SK-N-SH (cell line): ENCODE results near the gene BTBD9. TPM values are rescaled to one million over a fixed set of nuclear protein-coding genes. Genes with fewer than 3 reads are reported as not detected.
"Not testable (repeated sequence)": the region's sequence is repeated elsewhere in the genome, so short reads cannot be mapped to it uniquely, and the experiment has no call there.

Experiments used
- CTCF ChIA-PET: fragments of 300-600, 350-600 bp; formaldehyde crosslinking; extraction: SDS; loops from one replicate; lab custom pipeline; 2021; lab: Yijun Ruan, JAX
- POLR2A ChIA-PET: fragments of 350-600 bp; sonication (Branson Sonifier 250); formaldehyde crosslinking; extraction: SDS; loops from one replicate; lab custom pipeline; 2020; ENCODE audit warnings: antibody characterized with exemption, inconsistent platforms; lab: Yijun Ruan, JAX
- DNase-seq: peaks from one replicate; pipeline ENCODE4 v3.0.0; 2012
- H2AFZ ChIP-seq: fragments of 200-600 bp; sonication (generic); 2 replicates; pipeline ENCODE4 v1.8.1; 2016; ENCODE audit warnings: antibody characterized with exemption, mild to moderate bottlenecking, low read depth
- H3F3A ChIP-seq: fragments of 200-600 bp; sonication (generic); replicated peaks from 2 replicates; pipeline ENCODE3; 2016; ENCODE audit warnings: antibody characterized with exemption, mild to moderate bottlenecking; ENCODE audit not compliant: insufficient read depth
- H3K27ac ChIP-seq, 2 experiments: fragments of 200-500 bp in 1 of 2; fragments of 200-600 bp in 1 of 2; sonication (Bioruptor generic) in 1 of 2; sonication (generic), shearing (Covaris generic) in 1 of 2; 2 replicates each; pipeline versions ENCODE4 v1.5.1 to v1.6.1; 2014 to 2016; ENCODE audit warnings: low read depth in 2 of 2, inconsistent platforms in 1 of 2, low read length in 1 of 2, mild to moderate bottlenecking in 1 of 2, mixed read lengths in 1 of 2
- H3K27me3 ChIP-seq: fragments of 200-600 bp; sonication (generic), shearing (Covaris generic); 2 replicates; pipeline ENCODE4 v1.6.1; 2016; ENCODE audit warnings: mixed run types; ENCODE audit not compliant: insufficient read depth
- H3K36me3 ChIP-seq, 2 experiments: fragments of 200-500 bp in 1 of 2; fragments of 200-600 bp in 1 of 2; sonication (Bioruptor generic) in 1 of 2; sonication (generic) in 1 of 2; replicated peaks in 1 of 2; 2 replicates each; pipeline versions ENCODE3 to v1.5.1; 2014 to 2016; ENCODE audit warnings: low read length in 1 of 2, mild to moderate bottlenecking in 1 of 2; ENCODE audit not compliant: insufficient read depth in 2 of 2, control insufficient read depth in 1 of 2
- H3K4me1 ChIP-seq, 2 experiments: fragments of 200-500 bp in 1 of 2; fragments of 200-600 bp in 1 of 2; sonication (Bioruptor generic) in 1 of 2; sonication (generic), shearing (Covaris generic) in 1 of 2; 2 replicates each; pipeline versions ENCODE4 v1.5.1 to v1.6.1; 2014 to 2016; ENCODE audit warnings: low read depth in 1 of 2, low read length in 1 of 2, mixed run types in 1 of 2; ENCODE audit not compliant: insufficient read depth in 2 of 2, control insufficient read depth in 1 of 2
- H3K4me2 ChIP-seq: fragments of 200-600 bp; sonication (generic), shearing (Covaris generic); 2 replicates; pipeline ENCODE4 v1.6.1; 2017; ENCODE audit warnings: mixed run types
- H3K4me3 ChIP-seq, 2 experiments: fragments of 200-500 bp in 1 of 2; fragments of 200-600 bp in 1 of 2; sonication (Bioruptor generic) in 1 of 2; sonication (generic), shearing (Covaris generic) in 1 of 2; 2 replicates each; pipeline versions ENCODE4 v1.5.1 to v1.8.1; 2014 to 2016; ENCODE audit warnings: low read depth in 2 of 2, inconsistent platforms in 1 of 2, low read length in 1 of 2, mild to moderate bottlenecking in 1 of 2, mixed read lengths in 1 of 2, moderate library complexity in 1 of 2
- H3K79me2 ChIP-seq: fragments of 200-600 bp; sonication (generic); 2 replicates; pipeline ENCODE4 v1.8.1; 2017; ENCODE audit warnings: mild to moderate bottlenecking; ENCODE audit not compliant: insufficient read depth
- H3K9ac ChIP-seq: fragments of 200-600 bp; sonication (generic); 2 replicates; pipeline ENCODE4 v1.6.1; 2017; ENCODE audit warnings: mixed run types
- H3K9me2 ChIP-seq: fragments of 200-600 bp; sonication (generic); 2 replicates; pipeline ENCODE4 v1.6.1; 2017; ENCODE audit warnings: mixed run types
- H3K9me3 ChIP-seq: fragments of 200-600 bp; sonication (generic); 2 replicates; pipeline ENCODE4 v1.6.1; 2017; ENCODE audit warnings: mixed run types, mild to moderate bottlenecking, moderate library complexity
- H4K20me1 ChIP-seq: fragments of 200-600 bp; sonication (generic); 2 replicates; pipeline ENCODE4 v1.6.1; 2017; ENCODE audit warnings: mild to moderate bottlenecking, mixed run types; ENCODE audit not compliant: insufficient read depth
- CHD2 ChIP-seq: fragments of 150-350 bp; IDR thresholded peaks from 2 replicates; pipeline ENCODE4 v1.6.1; 2018; ENCODE audit warnings: low read length; ENCODE audit not compliant: partially characterized antibody
- EZH2phosphoT487 ChIP-seq: fragments of 200-600 bp; sonication (generic); IDR thresholded peaks from 2 replicates; pipeline ENCODE4 v1.6.1; 2017; ENCODE audit warnings: low read depth, mixed run types, mild to moderate bottlenecking, antibody characterized with exemption, moderate library complexity, borderline replicate concordance
- FOXJ3 ChIP-seq: sonication (generic); formaldehyde crosslinking; IDR thresholded peaks from 2 replicates; pipeline ENCODE4 v1.5.1; 2020; ENCODE audit warnings: mild to moderate bottlenecking, missing genetic modification reagents
- GABPA ChIP-seq: IDR thresholded peaks from 2 replicates; pipeline ENCODE4 v1.4.0; 2012; ENCODE audit warnings: low read depth, mild to moderate bottlenecking
- IRF3 ChIP-seq: fragments of 150-350 bp; IDR thresholded peaks from 2 replicates; pipeline ENCODE4 v1.6.1; 2016; ENCODE audit warnings: mild to moderate bottlenecking, low read depth, low read length
- JUND ChIP-seq: IDR thresholded peaks from 2 replicates; pipeline ENCODE4 v1.4.0; 2012
- MAX ChIP-seq: IDR thresholded peaks from 2 replicates; pipeline ENCODE4 v1.4.0; 2012; ENCODE audit warnings: low read depth
- NFIC ChIP-seq: IDR thresholded peaks from 2 replicates; pipeline ENCODE4 v1.4.0; 2012; ENCODE audit warnings: borderline replicate concordance
- NRF1 ChIP-seq: IDR thresholded peaks from 2 replicates; pipeline ENCODE4 v1.6.1; 2012; ENCODE audit warnings: low read depth, mild to moderate bottlenecking, low read length
- RAD21 ChIP-seq: IDR thresholded peaks from 2 replicates; pipeline ENCODE4 v1.6.1; 2012; ENCODE audit warnings: mild to moderate bottlenecking, low read length
- TEAD4 ChIP-seq: IDR thresholded peaks from 2 replicates; pipeline ENCODE4 v1.4.0; 2012; ENCODE audit warnings: mild to moderate bottlenecking, borderline replicate concordance; ENCODE audit not compliant: insufficient read depth
- USF2 ChIP-seq: fragments of 150-350 bp; IDR thresholded peaks from 2 replicates; pipeline ENCODE4 v1.6.1; 2017; ENCODE audit warnings: antibody characterized with exemption, low read length, low read depth, borderline replicate concordance
- WGBS: methylation state at CpG from one replicate; pipeline ENCODE4 v1.1.6; 2017; ENCODE audit warnings: low lambda C conversion rate; 5-methylcytosine and 5-hydroxymethylcytosine counted together
- polyA plus RNA-seq, 3 experiments: library from polyadenylated mRNA; depleted of rRNA; stranded (reverse); fragments of >200 nt; gene quantifications; 2 replicates each; pipeline ENCODE4 v1.2.3, GENCODE V29; 2012
- TF ChIP-seq, protein P1 (sequence below): IDR thresholded peaks from 2 replicates; pipeline ENCODE4; 2012
- TF ChIP-seq, protein P2 (sequence below): IDR thresholded peaks from 2 replicates; pipeline ENCODE4 v1.4.0; 2012; ENCODE audit warnings: low read depth, borderline replicate concordance
- TF ChIP-seq, protein P3 (sequence below): fragments of 200-600 bp; sonication (generic); IDR thresholded peaks from 2 replicates; pipeline ENCODE4 v1.6.1; 2017; ENCODE audit warnings: antibody characterized with exemption, mild to moderate bottlenecking, moderate library complexity

The BTBD9 gene
- polyA plus RNA-seq, 1 of the 3 experiments (the other 2 are of a cell fraction): 2.2 TPM

- Histone ChIP-seq H3K4me1 (no peaks in the 10 kb centered on the region; a peak in 1 of 4 replicates), H3K79me2 (peaks cover 39% of the 10 kb centered on the region), H3K4me3 (no peak overlapping the region), H3K9me3 (no peaks in the 10 kb centered on the region), H3K4me2 (no peak overlapping the region), H3K27ac (no peak overlapping the region), H3F3A (peaks cover 13% of the 10 kb centered on the region), H3K9me2 (no peaks in the 10 kb centered on the region), H3K9ac (no peak overlapping the region), H3K27me3 (no peaks in the 10 kb centered on the region), H2AFZ (no peak overlapping the region), H4K20me1 (peaks cover 29% of the 10 kb centered on the region), H3K36me3 (peaks cover 15 to 24% of the 10 kb centered on the region in 2 experiments)
- ChIA-PET CTCF (interaction anchor here (1.0 to 1.3 kb wide), 3 partner anchors 11 to 16 kb away, joined by 3 to 4 read pairs (median 3); no protein-coding TSS in a partner anchor), POLR2A (no interaction called here)
- DNase-seq: no peak
- 100% methylated on average over 4 of the region's 4 CpGs for WGBS
- TF ChIP-seq, protein P1, sequence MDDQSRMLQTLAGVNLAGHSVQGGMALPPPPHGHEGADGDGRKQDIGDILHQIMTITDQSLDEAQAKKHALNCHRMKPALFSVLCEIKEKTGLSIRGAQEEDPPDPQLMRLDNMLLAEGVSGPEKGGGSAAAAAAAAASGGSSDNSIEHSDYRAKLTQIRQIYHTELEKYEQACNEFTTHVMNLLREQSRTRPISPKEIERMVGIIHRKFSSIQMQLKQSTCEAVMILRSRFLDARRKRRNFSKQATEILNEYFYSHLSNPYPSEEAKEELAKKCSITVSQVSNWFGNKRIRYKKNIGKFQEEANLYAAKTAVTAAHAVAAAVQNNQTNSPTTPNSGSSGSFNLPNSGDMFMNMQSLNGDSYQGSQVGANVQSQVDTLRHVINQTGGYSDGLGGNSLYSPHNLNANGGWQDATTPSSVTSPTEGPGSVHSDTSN: no peak
- TF ChIP-seq NRF1 (no peak), NFIC (no peak), IRF3 (no peak)
These were observed 512.4 kb downstream of the BTBD9 start for GRCh38 chr6:38127284-38127683.

GRCh38 chr6:38124224-38124926, 515.4 kb downstream of the BTBD9 start:
- 94% methylated on average over 19 of the region's 40 CpGs for WGBS
- H3K9me2 ChIP-seq, H3K9me3 ChIP-seq, H3K27me3 ChIP-seq, H3F3A ChIP-seq, DNase-seq, H2AFZ ChIP-seq, H3K4me3 ChIP-seq, POLR2A ChIA-PET, CTCF ChIA-PET, H3K9ac ChIP-seq, H4K20me1 ChIP-seq, H3K4me2 ChIP-seq, H3K4me1 ChIP-seq, H3K27ac ChIP-seq: not testable (repeated sequence)
- Histone ChIP-seq H3K79me2 (peaks cover 16% of the 10 kb centered on the region), H3K36me3 (peaks cover 24 to 38% of the 10 kb centered on the region in 2 experiments)

DNA sequence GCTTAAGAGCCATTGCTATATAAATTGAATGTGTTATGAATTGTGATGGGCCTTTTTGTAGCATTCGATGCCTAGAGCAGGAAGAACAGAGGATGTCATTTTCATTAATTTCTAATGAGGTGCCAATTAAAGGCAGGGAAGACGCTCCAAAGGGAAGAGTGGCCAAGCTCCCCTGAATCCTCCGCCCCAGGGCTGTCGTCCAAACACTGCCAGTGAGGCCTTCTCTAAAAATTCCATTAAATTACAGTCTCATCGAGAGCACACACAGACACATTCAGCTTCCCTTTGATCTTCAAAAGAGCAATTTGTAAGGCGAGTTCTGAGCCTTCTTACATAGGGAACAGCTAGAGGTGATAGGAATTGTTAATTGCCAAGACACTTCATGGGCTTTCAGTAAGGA, 520.2 kb downstream of the BTBD9 start:
- H4K20me1 ChIP-seq: peaks cover 39% of the 10 kb centered on the region
- no peaks in the 10 kb centered on the region for H3K9me3 ChIP-seq
- H3K36me3 ChIP-seq: peaks cover 22 to 29% of the 10 kb centered on the region in 2 experiments
- no peak overlapping the region for H3K27ac ChIP-seq
- H3K9ac ChIP-seq: no peak overlapping the region
- ChIA-PET POLR2A (no interaction called here), CTCF (no interaction called here)
- no peak for DNase-seq
- peaks cover 4% of the 10 kb centered on the region for H3F3A ChIP-seq
- peaks cover 3 to 15% of the 10 kb centered on the region in 2 experiments; a peak in 2 of 4 replicates for H3K4me1 ChIP-seq
- H3K79me2 ChIP-seq: peaks cover 4% of the 10 kb centered on the region; the same call in 1 of the 2 replicates
- H3K27me3 ChIP-seq: no peaks in the 10 kb centered on the region
- H3K9me2 ChIP-seq: no peaks in the 10 kb centered on the region
- no peak overlapping the region for H3K4me2 ChIP-seq
- no peak overlapping the region for H3K4me3 ChIP-seq
- WGBS: 94% methylated on average over 6 of the region's 6 CpGs
- no peak overlapping the region for H2AFZ ChIP-seq
- TF ChIP-seq RAD21: no peak
- no peak for TF ChIP-seq JUND
- TF ChIP-seq FOXJ3 (CRISPR knock-in tag): no peak
- TF ChIP-seq USF2: no peak
- no peak for TF ChIP-seq NRF1
- TF ChIP-seq, protein P2, sequence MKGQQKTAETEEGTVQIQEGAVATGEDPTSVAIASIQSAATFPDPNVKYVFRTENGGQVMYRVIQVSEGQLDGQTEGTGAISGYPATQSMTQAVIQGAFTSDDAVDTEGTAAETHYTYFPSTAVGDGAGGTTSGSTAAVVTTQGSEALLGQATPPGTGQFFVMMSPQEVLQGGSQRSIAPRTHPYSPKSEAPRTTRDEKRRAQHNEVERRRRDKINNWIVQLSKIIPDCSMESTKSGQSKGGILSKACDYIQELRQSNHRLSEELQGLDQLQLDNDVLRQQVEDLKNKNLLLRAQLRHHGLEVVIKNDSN: no peak
- no peak for TF ChIP-seq GABPA
- no peak for TF ChIP-seq CHD2
- TF ChIP-seq, protein P3, sequence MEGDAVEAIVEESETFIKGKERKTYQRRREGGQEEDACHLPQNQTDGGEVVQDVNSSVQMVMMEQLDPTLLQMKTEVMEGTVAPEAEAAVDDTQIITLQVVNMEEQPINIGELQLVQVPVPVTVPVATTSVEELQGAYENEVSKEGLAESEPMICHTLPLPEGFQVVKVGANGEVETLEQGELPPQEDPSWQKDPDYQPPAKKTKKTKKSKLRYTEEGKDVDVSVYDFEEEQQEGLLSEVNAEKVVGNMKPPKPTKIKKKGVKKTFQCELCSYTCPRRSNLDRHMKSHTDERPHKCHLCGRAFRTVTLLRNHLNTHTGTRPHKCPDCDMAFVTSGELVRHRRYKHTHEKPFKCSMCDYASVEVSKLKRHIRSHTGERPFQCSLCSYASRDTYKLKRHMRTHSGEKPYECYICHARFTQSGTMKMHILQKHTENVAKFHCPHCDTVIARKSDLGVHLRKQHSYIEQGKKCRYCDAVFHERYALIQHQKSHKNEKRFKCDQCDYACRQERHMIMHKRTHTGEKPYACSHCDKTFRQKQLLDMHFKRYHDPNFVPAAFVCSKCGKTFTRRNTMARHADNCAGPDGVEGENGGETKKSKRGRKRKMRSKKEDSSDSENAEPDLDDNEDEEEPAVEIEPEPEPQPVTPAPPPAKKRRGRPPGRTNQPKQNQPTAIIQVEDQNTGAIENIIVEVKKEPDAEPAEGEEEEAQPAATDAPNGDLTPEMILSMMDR: no peak
- TF ChIP-seq MAX: no peak
- no peak for TF ChIP-seq TEAD4
- no peak for TF ChIP-seq EZH2phosphoT487
- TF ChIP-seq NFIC: no peak
